HG03103 (cell line): Measurements from ENCODE around the gene MVK.

Experiments
- ATAC-seq: cut with Tn5 transposase; IDR thresholded peaks from one replicate; pipeline ENCODE4 v1.9.1; 2021; ENCODE audit warnings: low read depth; ENCODE audit not compliant: unreplicated experiment

The MVK gene

DNA sequence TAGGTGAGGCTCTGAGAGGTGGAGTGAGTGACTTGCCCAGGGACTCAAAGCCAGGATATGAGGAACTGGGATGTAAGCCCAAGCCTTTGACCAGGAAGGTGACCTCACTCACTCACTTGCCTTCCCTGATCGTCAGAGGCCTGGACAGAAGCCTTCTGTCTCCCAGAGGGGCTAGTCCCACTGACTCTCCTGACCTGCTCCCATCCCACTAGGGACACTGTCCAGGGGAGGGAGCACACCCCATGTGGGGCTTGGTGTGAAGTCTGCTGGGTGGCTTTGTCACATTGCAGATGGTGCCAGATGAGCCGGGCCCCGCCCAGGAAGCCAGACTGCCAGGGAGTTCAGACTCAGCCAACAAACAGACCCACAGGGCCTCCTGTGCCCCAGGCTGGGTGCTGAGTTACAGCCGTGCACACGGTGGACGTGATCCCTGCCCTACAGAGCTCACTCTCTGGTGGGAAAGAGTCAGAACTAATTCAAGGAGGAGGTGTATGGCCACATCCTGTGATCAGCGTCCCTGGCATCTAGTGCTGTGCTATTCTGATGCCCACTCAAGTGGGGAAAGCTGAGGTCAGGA lies 28.6 kb upstream of the MVK start:
- ATAC-seq, result no peak

- no peak for ATAC-seq
These were observed 27.8 kb upstream of the MVK start for GRCh38 chr12:109545826-109546225.

DNA sequence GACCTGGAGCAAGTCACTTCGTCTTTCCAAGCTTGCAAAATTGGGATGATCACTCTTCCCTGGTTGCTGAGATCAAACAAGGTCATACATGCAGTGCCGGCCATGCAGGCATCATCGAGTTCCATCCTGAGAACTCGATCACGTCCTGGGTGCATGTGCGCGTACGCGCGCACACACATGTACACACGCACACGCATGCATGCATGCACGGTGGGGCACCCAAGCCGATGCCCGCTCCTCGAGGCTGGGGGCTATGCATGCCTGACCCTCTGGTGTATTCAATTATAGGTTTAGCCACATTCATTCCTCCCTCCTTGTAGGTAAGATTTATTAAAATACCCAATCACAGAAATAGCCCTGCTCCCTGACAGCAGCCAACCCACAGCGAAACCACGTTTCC lies 26.3 kb upstream of the MVK start:
- no peak for ATAC-seq

DNA sequence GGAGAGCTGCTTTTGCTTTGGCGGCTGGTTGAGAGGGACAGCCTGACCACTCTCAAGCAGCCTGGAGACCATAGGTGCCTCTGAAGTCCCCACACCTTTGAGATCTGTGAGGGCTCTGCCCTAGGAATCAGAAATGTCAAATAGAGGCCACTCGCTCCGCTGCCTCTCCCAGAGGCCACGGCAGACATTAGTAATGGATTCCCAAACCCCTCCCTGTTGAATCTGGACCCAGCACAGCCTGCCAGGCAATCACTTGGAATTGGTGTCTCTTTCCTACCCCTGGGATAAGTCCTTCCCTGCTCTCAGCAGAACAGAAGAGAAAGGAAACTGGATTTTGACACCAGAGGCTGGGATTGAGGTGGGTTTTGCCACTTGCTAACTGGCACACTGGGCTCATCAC lies 25.3 kb upstream of the MVK start:
- ATAC-seq, result no peak

- ATAC-seq, result no peak
These were observed 23.9 kb upstream of the MVK start for GRCh38 chr12:109549613-109550270.

DNA sequence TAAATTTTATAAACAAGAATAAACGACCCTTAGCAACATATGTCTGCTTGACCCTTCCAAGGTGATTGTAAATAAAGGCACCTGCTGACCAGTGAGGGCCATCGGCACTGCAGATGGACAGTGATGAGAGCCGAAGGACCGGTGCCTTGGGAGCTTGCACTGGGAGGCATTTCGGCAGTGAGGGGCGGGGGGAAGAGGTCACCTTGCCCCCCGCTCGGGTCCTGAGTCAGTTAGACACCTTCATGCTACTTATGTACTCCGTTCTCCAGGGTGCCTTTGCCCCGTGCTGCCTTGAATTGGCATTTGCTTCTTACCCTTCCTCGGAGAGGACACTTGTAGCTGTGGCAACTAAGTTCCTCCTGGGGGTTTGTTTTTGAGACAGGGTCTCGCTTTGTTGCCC lies 23.3 kb upstream of the MVK start:
- no peak for ATAC-seq

GRCh38 chr12:109551108-109551507 lies 22.5 kb upstream of the MVK start:
- no peak for ATAC-seq

- ATAC-seq, result no peak
These were observed 20.6 kb upstream of the MVK start for GRCh38 chr12:109552971-109553370.

DNA sequence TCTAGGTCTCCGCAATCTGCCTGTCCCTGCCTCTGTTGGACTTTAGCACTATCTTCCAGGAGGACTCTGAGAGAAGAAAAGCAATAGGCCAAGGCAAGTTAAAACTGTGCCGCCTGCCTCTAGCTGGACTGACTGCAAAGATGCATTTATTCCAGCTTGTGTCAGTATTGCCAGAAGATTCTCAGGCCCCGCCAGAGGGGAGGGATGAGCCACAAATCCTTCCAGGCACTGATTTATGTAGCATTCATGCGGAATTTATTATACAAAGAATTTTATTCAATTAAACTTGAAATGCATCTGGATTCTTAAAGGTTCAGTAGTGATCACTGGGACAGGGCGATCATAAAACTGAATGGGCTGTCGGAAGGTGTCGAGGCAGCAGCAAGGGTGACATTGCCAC lies 20.1 kb upstream of the MVK start:
- ATAC-seq, result no peak

GRCh38 chr12:109553906-109554500 lies 19.6 kb upstream of the MVK start:
- ATAC-seq, result no peak

DNA sequence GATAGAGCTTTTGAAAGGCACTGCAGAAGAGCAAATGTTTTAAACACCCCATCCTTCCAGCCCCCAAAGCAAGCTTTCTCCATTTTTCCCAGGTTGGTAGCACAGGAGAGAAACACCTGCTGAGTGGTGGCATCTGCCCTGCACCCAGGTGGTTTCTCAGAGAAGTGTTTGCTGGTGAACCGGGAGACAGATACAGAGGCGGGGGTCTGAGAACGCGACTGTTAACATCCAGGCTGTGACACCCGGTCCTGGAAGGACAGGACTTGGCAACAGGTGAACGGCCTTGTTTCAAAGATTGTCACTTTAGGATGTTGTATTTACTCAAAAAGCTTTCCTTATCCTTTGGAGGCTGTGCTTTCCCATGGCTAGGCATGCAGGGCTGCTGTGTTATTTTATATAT lies 18.8 kb upstream of the MVK start:
- ATAC-seq, result no peak

DNA sequence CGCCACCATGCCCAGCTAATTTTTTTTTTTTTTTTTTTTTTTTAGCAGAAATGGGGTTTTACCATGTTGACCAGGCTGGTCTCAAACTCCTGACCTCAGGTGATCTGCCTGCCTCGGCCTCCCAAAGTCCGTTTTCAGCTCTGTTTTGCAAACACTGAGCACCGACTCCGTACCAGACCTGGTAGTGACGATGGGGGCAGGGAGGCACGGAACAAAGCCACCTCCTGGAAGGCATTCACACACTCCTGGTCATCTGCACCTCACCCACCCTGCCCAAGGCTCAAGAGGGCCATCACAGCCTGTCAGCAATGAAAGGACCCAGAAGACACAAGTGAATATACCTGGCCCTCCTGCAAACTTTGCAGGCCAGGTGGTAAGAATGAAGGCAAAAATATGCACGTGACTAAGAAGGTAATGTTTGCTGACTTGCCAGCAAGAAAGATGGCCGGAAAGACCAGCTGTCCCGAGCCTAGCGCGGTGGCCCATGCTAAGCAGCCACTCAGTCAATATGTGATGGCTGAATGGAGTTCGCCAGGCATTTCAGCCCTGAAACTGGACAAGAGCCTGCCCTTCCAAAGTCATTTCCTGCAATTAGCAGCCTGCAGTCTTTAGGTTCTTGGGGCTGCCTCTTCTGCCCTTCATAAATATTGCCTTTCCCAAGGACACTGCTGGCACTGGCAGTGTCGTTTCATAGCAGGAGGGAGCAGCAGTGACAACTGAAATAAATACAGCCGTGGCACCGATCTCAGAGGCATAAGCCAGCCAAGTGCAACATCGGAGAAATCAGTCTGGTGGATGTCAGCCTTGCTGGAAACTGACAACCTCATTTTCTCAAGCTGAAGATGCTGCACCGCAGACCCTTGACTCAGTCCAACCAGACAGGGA lies 17.9 kb upstream of the MVK start:
- ATAC-seq, result no peak

DNA sequence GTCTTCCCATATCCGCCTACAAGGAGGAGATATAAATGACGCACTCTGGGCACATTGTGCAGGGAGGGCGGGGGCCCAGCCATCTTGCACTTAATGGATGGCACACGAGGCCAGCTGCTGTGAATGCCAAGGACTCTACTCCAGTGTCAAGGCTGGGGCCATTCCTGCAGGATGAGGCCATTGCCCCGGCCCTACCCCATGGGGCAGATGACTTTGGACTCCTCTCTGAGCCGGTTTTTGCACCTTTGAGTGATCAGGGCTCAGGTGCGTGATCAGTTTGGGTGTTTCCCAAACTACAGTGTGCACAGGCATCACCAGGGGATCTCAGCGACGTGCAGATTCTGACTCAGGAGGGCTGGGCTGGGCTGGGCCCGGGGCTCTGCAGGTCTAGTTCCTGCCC lies 16.4 kb upstream of the MVK start:
- no peak for ATAC-seq

DNA sequence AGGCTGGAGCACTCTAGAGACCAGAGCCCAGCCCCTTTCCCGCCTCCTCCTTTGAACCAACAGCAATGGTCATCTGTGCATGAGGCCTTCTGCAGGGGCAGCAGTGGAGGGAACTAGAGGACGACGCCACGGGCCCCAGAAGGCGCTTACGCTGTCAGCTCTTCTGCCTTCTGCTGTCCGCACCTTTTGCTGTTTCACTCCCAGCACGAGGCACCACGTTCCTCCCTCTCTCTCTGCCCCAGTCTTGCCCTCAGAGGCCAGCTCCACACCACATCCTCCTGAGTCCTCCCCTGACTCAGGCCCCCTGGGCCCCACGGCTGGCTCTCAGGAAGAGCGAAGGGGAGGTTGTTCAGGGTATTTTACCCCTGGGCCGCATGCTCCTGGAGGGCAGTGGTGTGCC lies 15.8 kb upstream of the MVK start:
- ATAC-seq, result no peak

DNA sequence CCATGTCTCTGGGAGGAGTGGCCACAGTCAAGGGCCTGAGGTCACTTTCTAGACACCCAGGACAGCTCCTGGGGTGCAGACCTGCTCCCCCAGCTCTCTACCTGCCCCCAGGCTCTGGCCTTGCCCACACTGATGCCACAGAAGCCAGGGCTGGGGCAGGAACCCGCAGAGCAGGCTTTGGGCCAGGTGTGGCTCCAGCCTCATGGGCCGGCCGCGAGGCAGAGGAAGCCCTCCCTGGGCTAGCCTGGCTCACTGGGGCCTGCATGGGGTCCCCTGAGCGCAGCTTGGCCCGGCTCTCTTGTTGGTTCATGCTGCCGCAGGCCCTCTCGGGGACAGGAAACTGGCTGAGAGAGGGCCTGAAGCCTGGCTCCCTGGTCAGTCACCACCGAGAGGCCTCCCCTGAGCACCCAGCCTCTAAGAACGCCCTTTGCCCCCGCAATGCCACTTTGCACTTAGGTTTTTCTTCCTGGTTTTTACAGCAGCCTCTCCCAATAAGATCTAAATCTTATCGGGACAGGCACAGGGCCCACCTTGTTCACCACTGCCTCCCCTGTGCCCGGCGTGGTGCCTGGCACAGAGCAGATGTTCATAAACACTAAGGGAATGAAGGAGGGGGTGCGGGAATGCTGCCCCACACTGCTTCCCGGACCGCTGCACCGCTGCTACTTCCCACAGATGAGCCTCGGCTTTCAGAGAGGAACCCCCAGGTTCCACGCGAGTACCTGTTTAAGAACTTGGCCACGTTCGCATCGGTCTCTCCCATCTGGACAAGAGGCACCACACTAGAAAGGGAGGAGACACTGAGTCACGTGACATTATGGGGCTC lies 15.0 kb upstream of the MVK start:
- no peak for ATAC-seq

- no peak for ATAC-seq
These were observed 14.4 kb upstream of the MVK start for GRCh38 chr12:109559200-109559505.

- ATAC-seq, result no peak
These were observed 14.0 kb upstream of the MVK start for GRCh38 chr12:109559601-109560000.

DNA sequence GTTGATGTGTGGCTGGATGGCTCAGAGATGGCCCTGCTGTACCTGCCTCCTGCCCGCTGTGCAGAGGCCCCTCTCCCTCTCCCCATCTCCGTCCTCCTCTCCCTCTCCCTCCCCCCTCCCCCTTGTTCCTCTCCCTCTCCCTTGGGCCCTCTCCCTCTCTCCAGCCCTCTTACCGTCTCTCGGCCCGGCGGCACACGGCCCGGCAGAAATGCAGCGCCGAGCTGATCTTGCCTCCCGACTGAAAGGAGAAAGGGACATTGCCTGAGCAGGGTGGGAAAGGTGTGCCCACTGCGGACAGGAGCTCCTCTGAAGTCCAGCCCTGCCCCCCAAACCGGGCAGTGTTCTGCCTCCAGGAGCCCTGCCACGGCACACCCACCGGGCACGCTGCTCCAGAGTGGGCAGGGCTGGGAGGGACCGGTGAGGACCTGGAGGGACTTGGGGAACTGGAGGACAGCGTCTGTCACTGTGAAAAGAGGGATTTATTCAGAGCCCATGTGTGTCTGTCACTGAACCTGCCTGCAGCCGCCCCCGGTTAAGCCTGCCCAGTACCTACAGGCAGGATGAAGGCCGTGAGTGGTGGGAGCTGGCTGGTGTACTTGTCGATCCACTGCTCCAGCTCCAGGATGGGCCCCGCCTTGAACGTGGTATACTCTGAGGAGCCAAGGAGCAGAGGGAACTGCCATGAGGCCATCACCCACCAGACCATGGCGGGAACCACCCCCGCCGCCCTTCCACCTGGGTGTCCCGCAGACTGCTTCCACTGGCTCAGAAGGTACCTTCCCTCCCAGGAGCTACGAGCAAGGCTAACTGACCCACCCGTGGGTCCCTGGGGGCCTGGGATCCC lies 12.5 kb upstream of the MVK start:
- no peak for ATAC-seq

GRCh38 chr12:109561711-109562030 lies 11.9 kb upstream of the MVK start:
- ATAC-seq, result no peak

GRCh38 chr12:109562871-109563270 lies 10.7 kb upstream of the MVK start:
- ATAC-seq, result no peak
